Neutrophil (primary cell): ENCODE results near the gene KCNC4.

Source experiments
- H3K27ac ChIP-seq: fragments of 200-600 bp; sonication (generic); 2 replicates; pipeline ENCODE4 v1.5.1; 2016; ENCODE audit warnings: mild to moderate bottlenecking, moderate library complexity
- H3K27me3 ChIP-seq: fragments of 200-600 bp; sonication (generic); 2 replicates; pipeline ENCODE4 v1.6.0; 2016; ENCODE audit warnings: mild to moderate bottlenecking
- H3K36me3 ChIP-seq: fragments of 200-600 bp; sonication (generic); 2 replicates; pipeline ENCODE4 v1.5.1; 2017
- H3K4me1 ChIP-seq, 2 experiments: fragments of 200-600 bp in 1 of 2; sonication (generic) in 1 of 2; 1 replicate in 1 of 2; 2 replicates in 1 of 2; pipeline versions ENCODE4 v1.5.1 to v1.6.1; 2013 to 2016; ENCODE audit warnings: low read depth in 1 of 2, low read length in 1 of 2, mild to moderate bottlenecking in 1 of 2, moderate library complexity in 1 of 2; ENCODE audit not compliant: control insufficient read depth in 1 of 2, insufficient read depth in 1 of 2
- H3K4me3 ChIP-seq, 2 experiments: fragments of 200-600 bp in 1 of 2; sonication (generic) in 1 of 2; 1 replicate in 1 of 2; 2 replicates in 1 of 2; pipeline ENCODE4 v1.5.1; 2013 to 2016; ENCODE audit warnings: low read depth in 1 of 2, low read length in 1 of 2, mild to moderate bottlenecking in 1 of 2, moderate library complexity in 1 of 2
- H3K9me3 ChIP-seq: fragments of 200-600 bp; sonication (generic); 2 replicates; pipeline ENCODE4 v1.5.1; 2016
- TF ChIP-seq, protein P1 (sequence below): fragments of 200-600 bp; sonication (generic); IDR thresholded peaks from 2 replicates; pipeline ENCODE4 v1.5.1; 2016; ENCODE audit warnings: antibody characterized with exemption

Gene KCNC4

GRCh38 chr1:110184446-110184845 is 25.7 kb upstream of the KCNC4 start:
- Histone ChIP-seq H3K36me3 (no peaks in the 10 kb centered on the region), H3K27me3 (peaks cover 81% of the 10 kb centered on the region), H3K27ac (no peak overlapping the region), H3K4me3 (no peak overlapping the region), H3K9me3 (no peaks in the 10 kb centered on the region), H3K4me1 (no peaks in the 10 kb centered on the region)
- TF ChIP-seq, protein P1, sequence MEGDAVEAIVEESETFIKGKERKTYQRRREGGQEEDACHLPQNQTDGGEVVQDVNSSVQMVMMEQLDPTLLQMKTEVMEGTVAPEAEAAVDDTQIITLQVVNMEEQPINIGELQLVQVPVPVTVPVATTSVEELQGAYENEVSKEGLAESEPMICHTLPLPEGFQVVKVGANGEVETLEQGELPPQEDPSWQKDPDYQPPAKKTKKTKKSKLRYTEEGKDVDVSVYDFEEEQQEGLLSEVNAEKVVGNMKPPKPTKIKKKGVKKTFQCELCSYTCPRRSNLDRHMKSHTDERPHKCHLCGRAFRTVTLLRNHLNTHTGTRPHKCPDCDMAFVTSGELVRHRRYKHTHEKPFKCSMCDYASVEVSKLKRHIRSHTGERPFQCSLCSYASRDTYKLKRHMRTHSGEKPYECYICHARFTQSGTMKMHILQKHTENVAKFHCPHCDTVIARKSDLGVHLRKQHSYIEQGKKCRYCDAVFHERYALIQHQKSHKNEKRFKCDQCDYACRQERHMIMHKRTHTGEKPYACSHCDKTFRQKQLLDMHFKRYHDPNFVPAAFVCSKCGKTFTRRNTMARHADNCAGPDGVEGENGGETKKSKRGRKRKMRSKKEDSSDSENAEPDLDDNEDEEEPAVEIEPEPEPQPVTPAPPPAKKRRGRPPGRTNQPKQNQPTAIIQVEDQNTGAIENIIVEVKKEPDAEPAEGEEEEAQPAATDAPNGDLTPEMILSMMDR, result no peak

DNA sequence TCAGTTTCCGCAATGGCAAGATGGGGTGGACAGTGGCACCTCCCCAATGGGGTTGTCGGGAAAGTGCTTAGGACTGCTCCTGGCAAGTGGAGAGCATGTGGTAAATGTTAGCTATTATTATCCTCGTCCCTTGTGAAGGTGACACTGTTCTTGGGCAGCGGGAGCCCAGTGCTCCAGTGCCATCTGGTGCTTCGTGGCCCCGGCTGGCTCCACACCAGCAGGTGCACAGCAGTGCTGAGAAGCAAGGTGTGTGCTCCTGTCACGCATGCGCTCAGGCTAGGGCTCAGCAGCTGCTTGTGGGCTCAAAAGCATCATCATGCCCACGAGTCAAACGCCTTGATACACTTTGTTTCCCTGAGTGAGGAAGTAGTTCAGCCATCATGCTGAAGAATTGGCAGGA is 24.9 kb upstream of the KCNC4 start:
- no peaks in the 10 kb centered on the region for H3K4me1 ChIP-seq
- H3K36me3 ChIP-seq, result no peaks in the 10 kb centered on the region
- peaks cover 82% of the 10 kb centered on the region for H3K27me3 ChIP-seq
- H3K9me3 ChIP-seq, result no peaks in the 10 kb centered on the region
- no peak overlapping the region for H3K4me3 ChIP-seq
- TF ChIP-seq, protein P1, result no peak
- no peak overlapping the region for H3K27ac ChIP-seq

- Histone ChIP-seq H3K4me1 (no peaks in the 10 kb centered on the region), H3K27me3 (peaks cover 74% of the 10 kb centered on the region), H3K27ac (no peak overlapping the region), H3K9me3 (no peaks in the 10 kb centered on the region), H3K36me3 (no peaks in the 10 kb centered on the region), H3K4me3 (no peak overlapping the region)
- TF ChIP-seq, protein P1, result no peak
Measured at GRCh38 chr1:110186558-110186957, 23.6 kb upstream of the KCNC4 start.

- Histone ChIP-seq H3K27me3 (peaks cover 68% of the 10 kb centered on the region), H3K9me3 (no peaks in the 10 kb centered on the region), H3K36me3 (no peaks in the 10 kb centered on the region), H3K4me3 (no peak overlapping the region), H3K4me1 (no peaks in the 10 kb centered on the region), H3K27ac (no peak overlapping the region)
- TF ChIP-seq, protein P1, result no peak
Measured at GRCh38 chr1:110187139-110187890, 22.8 kb upstream of the KCNC4 start.

- TF ChIP-seq, protein P1, result no peak
- Histone ChIP-seq H3K27ac (no peak overlapping the region), H3K4me1 (no peaks in the 10 kb centered on the region), H3K36me3 (no peaks in the 10 kb centered on the region), H3K4me3 (no peak overlapping the region), H3K9me3 (no peaks in the 10 kb centered on the region), H3K27me3 (peaks cover 67% of the 10 kb centered on the region)
Measured at GRCh38 chr1:110188035-110188618, 22.0 kb upstream of the KCNC4 start.
